HG03097 (cell line): ENCODE results near the gene SGSM2.
"Not testable (repeated sequence)": the region's sequence is repeated elsewhere in the genome, so short reads cannot be mapped to it uniquely, and the experiment has no call there.

ENCODE experiments used
- ATAC-seq: cut with Tn5 transposase; IDR thresholded peaks from one replicate; pipeline ENCODE4 v1.9.1; 2021; ENCODE audit not compliant: unreplicated experiment, low FRiP score

The SGSM2 gene, protein sequence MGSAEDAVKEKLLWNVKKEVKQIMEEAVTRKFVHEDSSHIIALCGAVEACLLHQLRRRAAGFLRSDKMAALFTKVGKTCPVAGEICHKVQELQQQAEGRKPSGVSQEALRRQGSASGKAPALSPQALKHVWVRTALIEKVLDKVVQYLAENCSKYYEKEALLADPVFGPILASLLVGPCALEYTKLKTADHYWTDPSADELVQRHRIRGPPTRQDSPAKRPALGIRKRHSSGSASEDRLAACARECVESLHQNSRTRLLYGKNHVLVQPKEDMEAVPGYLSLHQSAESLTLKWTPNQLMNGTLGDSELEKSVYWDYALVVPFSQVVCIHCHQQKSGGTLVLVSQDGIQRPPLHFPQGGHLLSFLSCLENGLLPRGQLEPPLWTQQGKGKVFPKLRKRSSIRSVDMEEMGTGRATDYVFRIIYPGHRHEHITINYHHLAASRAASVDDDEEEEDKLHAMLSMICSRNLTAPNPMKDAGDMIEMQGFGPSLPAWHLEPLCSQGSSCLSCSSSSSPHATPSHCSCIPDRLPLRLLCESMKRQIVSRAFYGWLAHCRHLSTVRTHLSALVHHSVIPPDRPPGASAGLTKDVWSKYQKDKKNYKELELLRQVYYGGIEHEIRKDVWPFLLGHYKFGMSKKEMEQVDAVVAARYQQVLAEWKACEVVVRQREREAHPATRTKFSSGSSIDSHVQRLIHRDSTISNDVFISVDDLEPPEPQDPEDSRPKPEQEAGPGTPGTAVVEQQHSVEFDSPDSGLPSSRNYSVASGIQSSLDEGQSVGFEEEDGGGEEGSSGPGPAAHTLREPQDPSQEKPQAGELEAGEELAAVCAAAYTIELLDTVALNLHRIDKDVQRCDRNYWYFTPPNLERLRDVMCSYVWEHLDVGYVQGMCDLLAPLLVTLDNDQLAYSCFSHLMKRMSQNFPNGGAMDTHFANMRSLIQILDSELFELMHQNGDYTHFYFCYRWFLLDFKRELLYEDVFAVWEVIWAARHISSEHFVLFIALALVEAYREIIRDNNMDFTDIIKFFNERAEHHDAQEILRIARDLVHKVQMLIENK

DNA sequence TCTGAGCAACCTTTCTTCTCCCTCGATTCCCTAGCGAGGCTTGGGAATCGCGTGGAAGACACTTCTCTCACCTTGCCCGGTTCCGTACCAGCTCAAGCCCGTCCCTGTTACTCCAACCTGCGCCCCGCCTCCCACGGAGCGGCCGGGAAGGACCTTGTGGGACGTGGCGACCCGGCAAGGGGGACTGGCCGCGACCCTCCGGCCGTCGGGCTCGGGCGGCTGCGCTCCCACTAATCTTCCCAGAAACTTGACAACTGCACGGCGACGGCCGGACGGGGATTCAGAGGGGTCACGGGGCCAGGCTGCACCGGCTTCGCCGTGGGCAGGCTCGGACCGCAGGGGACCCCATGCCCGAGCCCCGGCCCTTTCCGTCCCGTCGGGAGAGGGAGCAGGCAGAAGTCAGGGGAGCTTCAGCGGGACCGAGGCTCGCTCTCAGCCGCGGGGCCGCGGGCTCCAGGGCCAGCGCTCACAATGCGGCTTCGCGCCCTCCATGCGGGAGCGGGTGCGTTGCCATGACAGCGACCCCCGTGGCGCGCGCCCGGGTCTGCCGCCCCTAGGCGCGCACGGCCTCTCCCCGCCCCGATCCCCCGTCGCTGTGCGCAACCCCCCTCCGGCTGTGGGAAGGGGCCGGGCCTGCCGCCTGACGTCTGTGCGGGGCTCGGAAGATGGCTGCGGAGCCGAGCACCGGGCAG, at the start of gene SGSM2:
Gene SGSM2, plus strand, starts transcription at position 650 of the 692 bp plus-strand sequence. CDS start 188 bp downstream, outside the sequence.
- ATAC-seq: no peak

DNA sequence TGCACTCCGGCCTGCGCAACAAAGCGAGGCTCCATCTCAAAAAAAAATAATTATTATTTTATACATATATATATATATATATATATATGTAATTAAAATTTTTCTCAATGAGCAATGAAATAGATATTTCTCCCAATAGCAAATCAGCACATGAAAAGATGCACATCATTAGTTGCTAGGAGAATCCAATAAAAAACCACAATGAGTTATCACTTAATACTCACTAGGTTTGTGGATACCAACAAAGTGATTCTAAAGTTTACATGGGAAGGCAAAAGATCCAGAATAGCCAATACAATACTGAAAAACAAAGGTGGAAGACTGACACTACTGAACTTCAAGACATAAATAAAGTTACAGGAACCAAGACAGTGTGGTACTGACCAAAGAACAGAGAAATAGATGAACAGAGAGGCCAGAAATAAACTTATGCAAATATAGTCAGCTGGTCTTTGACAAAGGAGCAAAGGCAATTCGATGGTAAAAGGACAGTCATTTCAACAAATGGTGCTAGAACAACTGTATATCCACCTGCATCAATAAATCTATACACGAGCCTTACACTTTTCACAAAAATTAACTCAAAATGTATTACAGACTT, 47.3 kb upstream of the SGSM2 start:
- ATAC-seq: no peak

DNA sequence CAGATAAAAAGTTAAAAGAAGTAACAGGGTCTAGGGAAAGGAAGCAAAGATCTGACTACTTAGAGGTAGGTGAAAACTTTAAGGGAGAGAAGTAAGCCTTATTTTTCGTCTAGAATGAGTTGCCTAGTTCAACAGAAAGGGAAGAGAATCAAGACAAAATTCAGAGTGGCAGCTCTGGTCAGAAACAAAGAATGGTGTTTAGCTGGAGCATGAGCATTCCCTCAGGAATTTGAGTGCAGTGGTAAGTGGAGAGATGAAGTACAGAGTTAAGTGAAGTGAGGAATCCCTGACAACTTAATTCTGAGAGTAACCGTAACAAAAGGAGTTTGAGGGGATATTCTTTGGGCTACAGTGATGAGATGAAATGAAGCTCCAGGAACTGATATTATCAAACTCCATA, 45.2 kb upstream of the SGSM2 start:
- ATAC-seq: no peak

DNA sequence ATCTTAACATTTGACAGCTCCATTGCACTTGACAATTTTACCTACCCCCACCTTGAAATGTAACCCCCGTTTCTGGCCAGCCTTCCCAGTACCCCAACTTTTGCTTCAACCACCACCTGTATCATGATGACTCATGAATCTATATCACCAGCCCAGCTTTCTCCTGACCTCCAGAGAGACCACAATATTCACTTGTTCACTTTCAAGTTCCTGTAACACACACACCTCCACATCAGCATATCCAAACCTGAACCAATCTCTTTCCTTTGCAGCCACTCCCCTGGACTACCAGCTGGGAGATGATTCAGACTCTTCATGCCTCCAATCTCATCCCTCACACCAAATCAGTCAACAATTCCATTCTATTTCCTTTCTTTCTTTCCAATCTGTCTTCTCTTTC, 41.7 kb upstream of the SGSM2 start:
- no peak for ATAC-seq

DNA sequence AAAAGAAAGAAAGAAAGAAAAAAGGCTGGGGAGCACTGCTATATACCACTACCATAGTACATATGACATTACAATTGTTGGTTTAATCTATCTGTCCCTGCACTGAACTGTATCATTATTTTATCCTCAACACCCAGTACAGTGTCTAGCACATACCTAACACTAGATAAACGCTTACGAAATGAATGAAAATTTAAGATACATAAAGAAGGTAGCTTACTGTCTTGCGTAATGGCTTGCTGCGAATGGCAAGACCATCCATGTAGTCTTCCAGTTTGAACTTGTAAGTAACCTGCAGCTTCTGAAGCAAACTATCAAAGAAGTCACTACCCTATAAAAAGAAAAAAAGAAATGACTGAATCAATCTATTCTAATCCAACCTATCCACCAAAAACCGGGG, 40.3 kb upstream of the SGSM2 start:
- no peak for ATAC-seq

DNA sequence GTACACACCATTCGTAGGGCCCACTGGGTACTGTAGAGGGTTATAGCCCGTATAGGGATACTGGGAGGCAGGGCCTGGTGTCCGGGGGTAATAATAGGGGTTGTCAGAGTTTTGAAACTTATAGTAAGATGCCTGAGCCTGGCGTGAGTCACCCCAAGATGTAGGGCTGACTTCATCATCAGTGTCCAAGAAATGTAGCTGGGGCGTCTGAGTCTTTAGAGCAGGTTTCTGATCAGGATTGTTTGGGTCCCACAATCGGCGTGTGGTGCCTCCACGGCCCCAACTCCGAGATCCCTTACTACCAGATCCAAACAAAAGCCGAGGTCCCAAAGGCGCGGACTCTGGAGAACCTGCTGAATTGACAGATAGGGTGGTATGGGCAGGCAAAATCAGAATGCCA, 38.2 kb upstream of the SGSM2 start:
- ATAC-seq: no peak

DNA sequence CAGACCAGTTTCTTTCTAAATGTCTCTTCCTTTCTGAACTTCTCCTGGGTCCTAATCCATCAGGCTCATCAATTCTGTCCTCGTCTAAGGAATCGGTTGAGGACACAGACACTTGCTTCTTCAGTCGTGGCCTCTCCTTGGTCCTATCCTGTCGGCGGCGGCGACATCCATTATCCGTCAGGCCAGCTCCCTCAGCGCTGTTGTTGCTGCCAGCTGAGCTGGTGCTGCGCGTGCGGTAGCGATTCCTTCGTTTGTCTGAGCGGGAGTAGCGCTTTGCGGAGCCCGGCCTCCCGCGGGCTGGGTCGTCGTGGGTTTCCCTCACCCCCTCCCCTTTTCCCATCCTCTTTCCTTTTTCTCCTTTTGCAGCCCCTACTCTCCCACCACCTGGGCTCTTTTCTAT, 37.5 kb upstream of the SGSM2 start:
- no peak for ATAC-seq

DNA sequence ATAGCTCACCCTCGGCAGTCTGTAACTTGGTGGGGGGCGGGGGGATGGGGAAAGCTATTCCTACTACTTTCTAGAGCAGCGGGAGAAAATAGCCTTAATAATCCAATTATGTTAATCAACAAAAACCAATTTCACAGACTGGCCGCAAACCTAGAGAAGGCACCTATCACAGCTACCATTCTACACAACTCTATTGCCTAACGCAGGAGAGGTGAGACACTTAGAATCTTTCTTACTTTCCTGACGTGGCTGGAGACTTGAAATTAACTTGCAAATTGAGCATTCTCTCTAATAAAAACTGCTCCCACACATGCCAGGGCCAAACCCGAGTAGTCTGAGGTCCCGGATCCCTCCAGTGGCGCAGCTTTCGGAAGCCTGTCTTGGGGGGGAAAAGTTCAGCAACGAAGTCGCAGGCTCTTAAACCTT, 34.5 kb upstream of the SGSM2 start:
- ATAC-seq: peak; percentile 19

DNA sequence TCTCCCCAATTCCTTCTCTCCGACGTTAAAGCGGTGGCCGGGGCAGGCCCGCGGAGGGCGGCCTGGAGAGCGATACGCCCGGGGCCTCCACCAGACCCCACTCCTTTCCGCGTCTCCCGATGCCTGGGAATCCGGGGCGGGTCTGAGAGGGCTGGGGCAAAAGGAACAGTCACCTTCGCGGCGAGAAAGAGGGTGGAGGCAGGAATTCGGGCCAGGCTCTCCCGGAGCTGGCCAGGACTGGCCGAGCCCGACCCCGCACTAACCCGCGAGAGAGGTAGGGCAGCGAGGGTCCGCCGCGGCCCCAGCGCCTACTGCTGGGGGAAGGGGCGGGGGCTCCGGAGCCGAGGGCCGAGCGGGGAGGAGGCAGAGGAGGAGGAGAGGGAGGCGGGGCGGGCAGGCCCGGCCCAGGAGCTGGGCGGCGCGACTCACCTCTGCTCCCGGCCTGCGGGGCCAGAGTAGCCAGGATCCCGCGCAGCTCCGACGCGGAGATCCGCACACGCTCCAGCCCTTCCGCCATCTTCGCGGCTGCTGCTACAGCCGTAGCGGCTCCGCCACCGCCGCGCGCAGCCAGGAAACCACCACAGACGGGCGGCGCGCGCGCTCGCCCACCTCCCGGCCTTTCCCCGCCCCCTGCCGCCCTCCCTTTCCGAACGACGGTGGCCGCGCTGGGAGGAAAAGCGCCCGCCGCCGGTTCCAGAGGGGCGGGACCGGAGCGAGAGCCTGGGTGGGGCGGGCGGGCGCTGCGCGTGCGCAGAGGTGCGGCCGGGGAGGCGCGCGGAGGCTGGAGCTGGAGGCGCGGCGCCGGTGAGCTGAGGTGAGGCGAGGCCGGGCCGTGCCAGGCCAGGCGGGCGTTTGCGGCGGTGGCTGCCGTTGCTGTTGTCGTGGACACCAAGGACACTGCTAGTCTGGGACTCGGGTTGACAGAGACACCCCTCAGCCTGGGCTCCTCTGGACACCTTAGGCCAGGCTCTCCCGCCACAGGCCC, 33.8 kb upstream of the SGSM2 start, which contains the start of the genes SMG6 and SRR:
Gene SMG6, minus strand, starts transcription at position 582 of the 985 bp plus-strand sequence. Its CDS starts 65 bp downstream, at position 517.
Gene SRR, plus strand, starts transcription at position 747 of the 985 bp plus-strand sequence. CDS start 11,611 bp downstream, outside the sequence.
- ATAC-seq: peak; percentile 71

DNA sequence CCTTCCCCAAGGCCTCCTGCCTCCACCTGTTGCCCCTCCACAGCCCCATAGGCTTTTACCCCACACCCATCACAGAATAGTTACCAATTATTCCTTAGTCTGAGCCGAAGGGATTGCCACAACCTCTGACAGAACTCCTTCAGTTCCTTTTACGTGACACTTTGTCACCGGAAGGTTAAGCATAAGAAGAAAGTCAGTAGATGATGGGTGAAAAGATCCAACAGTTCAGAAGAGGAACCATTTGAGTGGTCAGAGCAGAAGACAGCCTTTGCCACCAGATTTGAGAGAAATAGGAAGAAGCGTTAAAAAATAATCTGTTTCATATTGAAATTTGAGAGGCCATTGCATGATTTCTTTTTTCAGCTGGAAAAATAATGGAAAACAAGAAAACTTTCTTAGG, 32.4 kb upstream of the SGSM2 start:
- no peak for ATAC-seq

DNA sequence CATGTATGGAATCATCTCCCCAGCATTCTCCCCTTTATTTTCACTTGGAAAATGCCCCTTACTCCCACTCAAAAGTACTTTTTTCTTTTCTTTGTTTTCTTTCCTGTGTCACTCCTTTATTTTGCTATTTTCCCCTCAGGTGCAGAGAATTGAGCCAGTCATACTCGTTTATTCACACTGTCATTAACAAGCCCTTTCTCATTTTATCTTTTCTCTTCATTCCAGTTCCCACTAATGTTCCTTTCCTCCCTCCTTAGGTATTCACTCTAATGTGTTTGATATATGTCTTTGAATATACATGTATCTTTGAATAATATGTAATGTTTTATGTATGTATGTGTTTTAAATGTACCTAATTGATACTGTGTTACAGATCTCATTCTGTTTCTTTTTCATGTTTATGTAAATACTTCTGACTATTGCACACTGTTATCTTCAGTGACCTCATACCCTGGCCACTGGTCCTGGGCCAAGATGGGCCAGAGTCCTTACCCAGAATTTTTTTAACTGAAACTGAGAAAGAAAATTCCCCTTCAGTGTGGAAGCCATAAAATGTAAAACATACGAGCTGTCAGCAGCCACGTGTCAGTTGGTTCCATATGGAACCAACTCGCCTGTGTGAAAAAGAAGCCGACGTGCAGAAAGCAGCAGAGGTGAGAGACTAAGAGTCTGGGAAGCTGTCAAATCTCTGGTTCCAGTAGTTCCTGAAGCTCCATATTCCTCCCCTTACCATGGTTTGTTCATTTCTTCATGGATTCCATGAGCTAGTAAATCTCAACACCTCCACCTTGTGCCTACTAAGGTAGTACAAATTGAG, 27.8 kb upstream of the SGSM2 start:
- ATAC-seq: no peak

DNA sequence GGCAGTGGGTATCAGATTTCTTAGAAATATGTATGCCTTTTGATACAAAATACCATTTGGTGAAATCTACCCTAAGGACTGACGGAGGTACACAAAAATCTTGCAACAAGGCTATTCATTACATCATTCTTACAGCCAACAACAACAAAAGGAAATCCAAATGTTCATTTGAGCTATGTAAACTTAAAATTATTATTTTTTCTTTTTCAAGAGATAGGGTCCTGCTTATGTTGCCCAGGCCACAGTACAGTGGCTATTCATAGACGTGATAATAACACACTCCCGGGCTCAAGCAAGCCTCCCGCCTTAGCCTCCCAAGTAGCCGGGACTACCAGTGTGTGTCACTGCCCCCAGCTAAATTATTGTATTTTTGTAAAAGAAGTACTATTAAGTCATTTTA, 24.6 kb upstream of the SGSM2 start:
- ATAC-seq: no peak

DNA sequence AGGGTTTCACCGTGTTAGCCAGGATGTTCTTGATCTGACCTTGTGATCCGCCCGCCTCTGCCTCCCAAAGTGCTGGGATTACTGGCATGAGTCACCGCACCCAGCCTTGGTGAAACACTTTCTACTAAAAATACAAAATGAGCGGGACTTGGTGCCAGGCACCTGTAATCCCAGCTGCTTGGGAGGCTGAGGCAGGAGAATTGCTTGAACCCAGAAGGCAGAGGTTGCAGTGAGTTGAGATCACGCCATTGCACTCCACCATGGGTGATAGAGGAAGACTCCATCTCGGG, 20.4 kb upstream of the SGSM2 start:
- ATAC-seq: not testable (repeated sequence)

DNA sequence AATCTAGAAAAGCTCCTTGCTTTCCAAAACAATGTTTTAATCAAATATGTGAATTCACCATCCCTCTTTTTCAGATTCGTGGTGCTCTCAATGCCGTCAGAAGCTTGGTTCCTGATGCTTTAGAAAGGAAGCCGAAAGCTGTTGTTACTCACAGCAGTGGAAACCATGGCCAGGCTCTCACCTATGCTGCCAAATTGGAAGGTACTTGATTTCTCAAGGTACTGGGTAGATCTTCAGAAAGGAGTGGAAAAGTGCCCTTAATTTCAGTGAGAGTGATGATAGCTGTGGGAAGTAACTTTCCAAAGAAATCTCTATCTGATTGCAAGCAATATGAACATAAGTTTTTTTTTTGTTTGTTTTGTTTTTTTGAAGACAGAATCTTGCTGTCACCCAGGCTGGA, 19.5 kb upstream of the SGSM2 start:
- no peak for ATAC-seq

DNA sequence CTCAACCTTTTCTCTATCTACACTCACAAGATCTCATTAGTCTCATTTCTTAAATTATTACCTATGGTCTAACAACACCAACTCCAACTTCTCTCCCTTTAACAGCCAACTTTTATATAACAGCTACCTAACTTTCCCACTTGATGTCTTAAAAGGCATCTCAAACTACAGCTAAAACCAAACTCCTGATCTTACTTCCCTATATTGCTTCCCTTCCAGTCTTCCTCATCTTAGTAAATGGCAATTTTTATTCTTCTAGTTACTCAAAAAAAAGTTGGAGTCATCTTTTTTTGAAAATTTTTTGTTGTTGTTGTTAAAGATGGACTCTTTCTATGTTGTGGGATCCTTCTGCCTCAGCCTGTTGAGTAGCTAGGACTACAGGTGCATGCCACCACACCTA, 18.2 kb upstream of the SGSM2 start:
- no peak for ATAC-seq

DNA sequence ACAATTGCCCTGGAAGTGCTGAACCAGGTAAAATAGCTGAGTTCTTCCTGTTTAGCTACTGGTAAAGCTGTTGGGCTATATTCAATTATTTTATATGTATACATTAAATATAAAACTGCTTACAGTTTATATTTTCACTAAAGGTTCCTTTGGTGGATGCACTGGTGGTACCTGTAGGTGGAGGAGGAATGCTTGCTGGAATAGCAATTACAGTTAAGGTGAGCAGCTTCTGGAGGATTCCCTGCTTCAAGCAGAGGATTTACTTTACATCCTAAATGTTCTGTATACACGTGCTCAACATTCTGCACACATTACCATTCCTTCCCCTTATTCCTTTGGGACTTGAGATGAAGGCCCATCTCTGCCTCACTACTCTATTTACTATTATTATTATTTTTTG, 15.9 kb upstream of the SGSM2 start:
- no peak for ATAC-seq

DNA sequence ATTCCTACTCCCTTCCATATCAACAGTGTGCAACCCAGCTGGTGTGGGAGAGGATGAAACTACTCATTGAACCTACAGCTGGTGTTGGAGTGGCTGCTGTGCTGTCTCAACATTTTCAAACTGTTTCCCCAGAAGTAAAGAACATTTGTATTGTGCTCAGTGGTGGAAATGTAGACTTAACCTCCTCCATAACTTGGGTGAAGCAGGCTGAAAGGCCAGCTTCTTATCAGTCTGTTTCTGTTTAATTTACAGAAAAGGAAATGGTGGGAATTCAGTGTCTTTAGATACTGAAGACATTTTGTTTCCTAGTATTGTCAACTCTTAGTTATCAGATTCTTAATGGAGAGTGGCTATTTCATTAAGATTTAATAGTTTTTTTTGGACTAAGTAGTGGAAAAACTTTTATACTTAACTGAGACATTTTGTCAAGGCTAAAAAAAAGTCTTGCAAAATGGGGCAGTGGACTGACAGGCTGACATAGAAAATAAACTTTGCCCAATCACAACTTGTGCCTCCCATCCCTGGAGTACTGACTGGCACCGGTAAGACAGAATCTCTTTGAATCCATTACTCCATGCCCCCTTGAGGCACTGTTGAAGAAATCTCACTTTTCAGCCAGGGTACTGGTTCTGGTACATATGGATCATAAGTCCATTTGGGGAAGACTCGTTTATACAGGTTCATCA, 13.5 kb upstream of the SGSM2 start:
- no peak for ATAC-seq

DNA sequence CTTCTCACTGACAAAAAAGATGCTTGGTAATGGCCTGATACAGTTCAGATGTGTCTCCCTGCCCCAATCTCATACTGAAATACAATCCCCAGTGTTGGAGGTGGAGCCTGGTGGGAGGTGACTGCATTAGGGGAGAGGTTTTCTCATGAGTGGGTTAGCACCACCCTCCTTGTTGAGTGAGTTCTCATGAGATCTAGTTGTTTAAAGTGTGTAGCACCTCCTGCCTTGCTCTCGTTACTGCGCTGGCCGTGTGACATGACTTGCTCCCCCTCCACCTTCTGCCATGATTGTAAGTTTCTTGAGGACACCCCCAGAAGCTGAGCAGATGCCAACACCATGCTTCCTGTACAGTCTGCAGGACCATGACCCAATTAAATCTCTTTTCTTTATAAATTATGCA, 6.0 kb upstream of the SGSM2 start:
- no peak for ATAC-seq
